ENCODE measurements around the gene KLF1. TPM values are rescaled to one million over a fixed set of nuclear protein-coding genes. Genes with fewer than 3 reads are reported as not detected.

KLF1 gene
- total and polyA plus RNA-seq, 2 donors (not counting 1 experiment from before 2014, with no cell fraction given) = not detected

DNA sequence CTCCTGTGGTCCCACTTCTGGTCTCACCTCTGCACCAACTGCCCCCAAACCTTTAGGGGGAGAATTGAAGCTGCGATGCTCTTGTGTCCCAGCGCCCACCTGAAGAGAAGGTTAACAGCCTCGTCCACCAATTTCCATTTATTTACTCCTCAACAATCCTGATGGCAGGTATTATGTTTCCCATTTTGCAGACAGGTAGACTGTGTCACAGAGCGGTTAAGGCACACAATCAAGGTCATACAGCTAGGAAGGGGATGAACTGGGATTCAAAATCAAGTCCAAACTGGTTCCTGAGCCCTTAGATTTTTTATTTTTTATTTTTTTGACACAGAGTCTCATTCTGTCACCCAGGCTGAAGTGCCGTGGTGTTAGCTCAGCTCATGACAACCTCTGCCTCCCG is 11.9 kb downstream of the KLF1 start:
- Histone ChIP-seq H3K27me3 (ENCODE audit: control insufficient read depth, insufficient read depth, low read length) (no peaks in the 10 kb centered on the region), H3K4me3 (replicated peaks in 1 of 4; ENCODE audit: control extremely low read depth in 1 of 4, insufficient read depth in 1 of 4, low read depth in 3 of 4, low read length in 4 of 4) (no peak overlapping the region), H3K27ac (ENCODE audit: insufficient read depth, low read length) (no peak overlapping the region), H3K4me2 (ENCODE audit: extremely low read depth, insufficient read depth, low read length) (no peak overlapping the region), H3K79me2 (ENCODE audit: control insufficient read depth, insufficient read depth, low read length) (no peaks in the 10 kb centered on the region), H3K9ac (ENCODE audit: insufficient read depth, low read length) (no peak overlapping the region), H3K36me3 (ENCODE audit: control insufficient read depth, insufficient read depth, low read length) (no peaks in the 10 kb centered on the region), H4K20me1 (ENCODE audit: control insufficient read depth, extremely low read depth, insufficient read depth, low read length) (no peaks in the 10 kb centered on the region), H3K4me1 (ENCODE audit: control insufficient read depth, extremely low read depth, insufficient read depth, low read length) (no peaks in the 10 kb centered on the region), H2AFZ (ENCODE audit: low read length) (no peak overlapping the region), H3K9me3 (ENCODE audit: control insufficient read depth, insufficient read depth, low read depth, low read length) (no peaks in the 10 kb centered on the region)
- TF ChIP-seq, protein P1, sequence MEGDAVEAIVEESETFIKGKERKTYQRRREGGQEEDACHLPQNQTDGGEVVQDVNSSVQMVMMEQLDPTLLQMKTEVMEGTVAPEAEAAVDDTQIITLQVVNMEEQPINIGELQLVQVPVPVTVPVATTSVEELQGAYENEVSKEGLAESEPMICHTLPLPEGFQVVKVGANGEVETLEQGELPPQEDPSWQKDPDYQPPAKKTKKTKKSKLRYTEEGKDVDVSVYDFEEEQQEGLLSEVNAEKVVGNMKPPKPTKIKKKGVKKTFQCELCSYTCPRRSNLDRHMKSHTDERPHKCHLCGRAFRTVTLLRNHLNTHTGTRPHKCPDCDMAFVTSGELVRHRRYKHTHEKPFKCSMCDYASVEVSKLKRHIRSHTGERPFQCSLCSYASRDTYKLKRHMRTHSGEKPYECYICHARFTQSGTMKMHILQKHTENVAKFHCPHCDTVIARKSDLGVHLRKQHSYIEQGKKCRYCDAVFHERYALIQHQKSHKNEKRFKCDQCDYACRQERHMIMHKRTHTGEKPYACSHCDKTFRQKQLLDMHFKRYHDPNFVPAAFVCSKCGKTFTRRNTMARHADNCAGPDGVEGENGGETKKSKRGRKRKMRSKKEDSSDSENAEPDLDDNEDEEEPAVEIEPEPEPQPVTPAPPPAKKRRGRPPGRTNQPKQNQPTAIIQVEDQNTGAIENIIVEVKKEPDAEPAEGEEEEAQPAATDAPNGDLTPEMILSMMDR (conservative IDR thresholded peaks at IDR 0.05 in 1 of 2, IDR thresholded peaks at IDR 0.05 in 1 of 2; ENCODE audit: low read depth in 1 of 2, low read length in 2 of 2) = no peak
- TF ChIP-seq EZH2 (IDR thresholded peaks at IDR 0.05; ENCODE audit: low read length, missing control alignments) = no peak
- DNase-seq (ENCODE audit: low read depth in 2 of 2) = no peak

GRCh38 chr19:12873891-12874745 is 12.9 kb downstream of the KLF1 start:
- Histone ChIP-seq H3K4me3 (replicated peaks in 1 of 4; ENCODE audit: control extremely low read depth in 1 of 4, insufficient read depth in 1 of 4, low read depth in 3 of 4, low read length in 4 of 4) (no peak overlapping the region), H3K36me3 (ENCODE audit: control insufficient read depth, insufficient read depth, low read length) (no peaks in the 10 kb centered on the region), H3K9me3 (ENCODE audit: control insufficient read depth, insufficient read depth, low read depth, low read length) (no peaks in the 10 kb centered on the region), H3K27me3 (ENCODE audit: control insufficient read depth, insufficient read depth, low read length) (no peaks in the 10 kb centered on the region), H3K4me1 (ENCODE audit: control insufficient read depth, extremely low read depth, insufficient read depth, low read length) (no peaks in the 10 kb centered on the region), H3K79me2 (ENCODE audit: control insufficient read depth, insufficient read depth, low read length) (no peaks in the 10 kb centered on the region), H3K4me2 (ENCODE audit: extremely low read depth, insufficient read depth, low read length) (no peak overlapping the region), H3K27ac (ENCODE audit: insufficient read depth, low read length) (no peak overlapping the region), H4K20me1 (ENCODE audit: control insufficient read depth, extremely low read depth, insufficient read depth, low read length) (no peaks in the 10 kb centered on the region), H3K9ac (ENCODE audit: insufficient read depth, low read length) (no peak overlapping the region), H2AFZ (ENCODE audit: low read length) (no peak overlapping the region)
- no peak for DNase-seq (ENCODE audit: low read depth in 2 of 2)
- TF ChIP-seq EZH2 (IDR thresholded peaks at IDR 0.05; ENCODE audit: low read length, missing control alignments) = no peak
- TF ChIP-seq, protein P1 (conservative IDR thresholded peaks at IDR 0.05 in 1 of 2, IDR thresholded peaks at IDR 0.05 in 1 of 2; ENCODE audit: low read depth in 1 of 2, low read length in 2 of 2) = no peak

GRCh38 chr19:12872941-12873890 is 13.8 kb downstream of the KLF1 start:
- DNase-seq (ENCODE audit: low read depth in 2 of 2) = peak; percentile 3 to 35
- Histone ChIP-seq H3K9ac (ENCODE audit: insufficient read depth, low read length) (no peak overlapping the region), H3K9me3 (ENCODE audit: control insufficient read depth, insufficient read depth, low read depth, low read length) (no peaks in the 10 kb centered on the region), H3K79me2 (ENCODE audit: control insufficient read depth, insufficient read depth, low read length) (no peaks in the 10 kb centered on the region), H3K4me2 (ENCODE audit: extremely low read depth, insufficient read depth, low read length) (no peak overlapping the region), H3K36me3 (ENCODE audit: control insufficient read depth, insufficient read depth, low read length) (no peaks in the 10 kb centered on the region), H4K20me1 (ENCODE audit: control insufficient read depth, extremely low read depth, insufficient read depth, low read length) (no peaks in the 10 kb centered on the region), H2AFZ (ENCODE audit: low read length) (peak overlapping the region; percentile 10), H3K4me3 (replicated peaks in 1 of 4; ENCODE audit: control extremely low read depth in 1 of 4, insufficient read depth in 1 of 4, low read depth in 3 of 4, low read length in 4 of 4) (no peak overlapping the region), H3K27me3 (ENCODE audit: control insufficient read depth, insufficient read depth, low read length) (no peaks in the 10 kb centered on the region), H3K27ac (ENCODE audit: insufficient read depth, low read length) (no peak overlapping the region), H3K4me1 (ENCODE audit: control insufficient read depth, extremely low read depth, insufficient read depth, low read length) (no peaks in the 10 kb centered on the region)
- TF ChIP-seq, protein P1 (conservative IDR thresholded peaks at IDR 0.05 in 1 of 2, IDR thresholded peaks at IDR 0.05 in 1 of 2; ENCODE audit: low read depth in 1 of 2, low read length in 2 of 2) = no peak
- peak; percentile 30 for TF ChIP-seq EZH2 (IDR thresholded peaks at IDR 0.05; ENCODE audit: low read length, missing control alignments)
